Neural crest cell (in vitro differentiated cells): ENCODE data around the gene DEAF1. TPM values are rescaled to one million over a fixed set of nuclear protein-coding genes. Genes with fewer than 3 reads are reported as not detected.

Experiments used
- DNase-seq: peaks from one replicate; pipeline ENCODE4 v3.0.0; 2021; ENCODE audit warnings: low read depth, mixed read lengths, low spot score
- H3K27ac Mint-ChIP-seq: one replicate; pipeline ENCODE4 v1.8.0; 2021; ENCODE audit warnings: mild to moderate bottlenecking, mixed read lengths; ENCODE audit not compliant: unreplicated experiment
- H3K27me3 Mint-ChIP-seq: 2 replicates; pipeline ENCODE4 v1.8.0; 2021; ENCODE audit warnings: low read depth, mild to moderate bottlenecking, mixed read lengths
- H3K36me3 Mint-ChIP-seq: 2 replicates; pipeline ENCODE4 v1.8.0; 2021; ENCODE audit warnings: low read depth, mild to moderate bottlenecking, mixed read lengths
- H3K4me1 Mint-ChIP-seq: 2 replicates; pipeline ENCODE4 v1.8.0; 2021; ENCODE audit warnings: mixed read lengths
- H3K4me3 Mint-ChIP-seq: one replicate; pipeline ENCODE4 v1.8.0; 2021; ENCODE audit warnings: mild to moderate bottlenecking, mixed read lengths
- H3K9me3 Mint-ChIP-seq: 2 replicates; pipeline ENCODE4 v1.8.0; 2021; ENCODE audit warnings: mixed read lengths
- total RNA-seq: library from RNA; stranded (reverse); gene quantifications from 2 replicates; pipeline ENCODE4 v1.2.1, GENCODE V29; 2021
- TF ChIP-seq, protein P1 (sequence below): fragments of 200-600 bp; sonication (generic); conservative IDR thresholded peaks from 2 replicates; pipeline ENCODE4 v1.5.0; 2021; ENCODE audit warnings: antibody characterized with exemption, mild to moderate bottlenecking

Gene DEAF1
- total RNA-seq, 1 donor from 2014 or later = 60.9 TPM

DNA sequence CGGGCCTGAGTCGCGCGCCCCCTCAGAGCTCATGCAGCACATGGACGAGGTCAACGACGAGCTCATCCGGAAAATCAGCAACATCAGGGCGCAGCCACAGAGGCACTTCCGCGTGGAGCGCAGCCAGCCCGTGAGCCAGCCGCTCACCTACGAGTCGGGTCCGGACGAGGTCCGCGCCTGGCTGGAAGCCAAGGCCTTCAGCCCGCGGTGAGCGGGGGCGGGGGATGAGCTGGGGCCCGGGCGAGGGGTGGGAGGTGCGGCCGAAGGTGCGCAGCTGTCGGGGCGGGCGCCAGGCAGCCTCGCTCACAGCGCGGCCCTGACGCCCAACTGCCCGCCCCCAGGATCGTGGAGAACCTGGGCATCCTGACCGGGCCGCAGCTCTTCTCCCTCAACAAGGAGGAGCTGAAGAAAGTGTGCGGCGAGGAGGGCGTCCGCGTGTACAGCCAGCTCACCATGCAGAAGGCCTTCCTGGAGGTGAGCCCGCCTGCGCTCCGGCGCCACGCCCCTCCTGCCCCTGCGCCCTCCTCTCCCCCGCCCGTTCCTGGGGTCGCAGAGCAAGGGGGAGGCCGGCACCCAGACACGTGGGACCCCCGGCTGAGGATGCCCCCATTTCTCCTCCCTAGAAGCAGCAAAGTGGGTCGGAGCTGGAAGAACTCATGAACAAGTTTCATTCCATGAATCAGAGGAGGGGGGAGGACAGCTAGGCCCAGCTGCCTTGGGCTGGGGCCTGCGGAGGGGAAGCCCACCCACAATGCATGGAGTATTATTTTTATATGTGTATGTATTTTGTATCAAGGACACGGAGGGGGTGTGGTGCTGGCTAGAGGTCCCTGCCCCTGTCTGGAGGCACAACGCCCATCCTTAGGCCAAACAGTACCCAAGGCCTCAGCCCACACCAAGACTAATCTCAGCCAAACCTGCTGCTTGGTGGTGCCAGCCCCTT, 31.5 kb upstream of the DEAF1 start:
- H3K4me1 Mint-ChIP-seq = peaks cover 8% of the 10 kb centered on the region
- TF ChIP-seq, protein P1, sequence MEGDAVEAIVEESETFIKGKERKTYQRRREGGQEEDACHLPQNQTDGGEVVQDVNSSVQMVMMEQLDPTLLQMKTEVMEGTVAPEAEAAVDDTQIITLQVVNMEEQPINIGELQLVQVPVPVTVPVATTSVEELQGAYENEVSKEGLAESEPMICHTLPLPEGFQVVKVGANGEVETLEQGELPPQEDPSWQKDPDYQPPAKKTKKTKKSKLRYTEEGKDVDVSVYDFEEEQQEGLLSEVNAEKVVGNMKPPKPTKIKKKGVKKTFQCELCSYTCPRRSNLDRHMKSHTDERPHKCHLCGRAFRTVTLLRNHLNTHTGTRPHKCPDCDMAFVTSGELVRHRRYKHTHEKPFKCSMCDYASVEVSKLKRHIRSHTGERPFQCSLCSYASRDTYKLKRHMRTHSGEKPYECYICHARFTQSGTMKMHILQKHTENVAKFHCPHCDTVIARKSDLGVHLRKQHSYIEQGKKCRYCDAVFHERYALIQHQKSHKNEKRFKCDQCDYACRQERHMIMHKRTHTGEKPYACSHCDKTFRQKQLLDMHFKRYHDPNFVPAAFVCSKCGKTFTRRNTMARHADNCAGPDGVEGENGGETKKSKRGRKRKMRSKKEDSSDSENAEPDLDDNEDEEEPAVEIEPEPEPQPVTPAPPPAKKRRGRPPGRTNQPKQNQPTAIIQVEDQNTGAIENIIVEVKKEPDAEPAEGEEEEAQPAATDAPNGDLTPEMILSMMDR = no peak
- no peaks in the 10 kb centered on the region for H3K9me3 Mint-ChIP-seq
- no peak overlapping the region for H3K27ac Mint-ChIP-seq
- no peak overlapping the region for H3K4me3 Mint-ChIP-seq
- DNase-seq = no peak
- peaks cover 57% of the 10 kb centered on the region for H3K27me3 Mint-ChIP-seq
- H3K36me3 Mint-ChIP-seq = no peaks in the 10 kb centered on the region

DNA sequence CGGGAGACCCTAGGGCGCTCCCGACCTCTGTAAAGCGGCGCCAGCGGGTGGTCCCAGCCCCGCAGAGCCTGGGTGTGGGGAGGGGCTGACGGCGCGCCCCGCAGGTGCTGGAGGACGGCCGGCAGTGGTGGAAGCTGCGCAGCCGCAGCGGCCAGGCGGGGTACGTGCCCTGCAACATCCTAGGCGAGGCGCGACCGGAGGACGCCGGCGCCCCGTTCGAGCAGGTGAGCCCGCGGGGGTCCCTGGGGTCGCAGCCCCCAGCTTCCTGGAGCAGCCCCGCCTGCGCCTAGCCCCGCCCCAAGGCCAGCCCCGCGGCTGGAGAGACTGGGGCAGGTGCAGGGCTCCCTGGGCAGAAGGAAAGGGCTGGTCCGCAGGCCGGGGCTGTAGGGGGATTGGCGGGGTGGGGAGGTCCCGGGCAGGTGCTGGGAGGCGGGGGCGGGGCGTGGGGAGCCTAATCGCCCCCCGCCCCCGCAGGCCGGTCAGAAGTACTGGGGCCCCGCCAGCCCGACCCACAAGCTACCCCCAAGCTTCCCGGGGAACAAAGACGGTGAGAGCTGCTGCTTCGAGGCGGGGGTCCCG, 30.7 kb upstream of the DEAF1 start:
- TF ChIP-seq, protein P1 = no peak
- no peaks in the 10 kb centered on the region for H3K36me3 Mint-ChIP-seq
- peaks cover 8% of the 10 kb centered on the region for H3K4me1 Mint-ChIP-seq
- DNase-seq = no peak
- no peak overlapping the region for H3K4me3 Mint-ChIP-seq
- peaks cover 60% of the 10 kb centered on the region for H3K27me3 Mint-ChIP-seq
- H3K27ac Mint-ChIP-seq = no peak overlapping the region
- H3K9me3 Mint-ChIP-seq = no peaks in the 10 kb centered on the region

DNA sequence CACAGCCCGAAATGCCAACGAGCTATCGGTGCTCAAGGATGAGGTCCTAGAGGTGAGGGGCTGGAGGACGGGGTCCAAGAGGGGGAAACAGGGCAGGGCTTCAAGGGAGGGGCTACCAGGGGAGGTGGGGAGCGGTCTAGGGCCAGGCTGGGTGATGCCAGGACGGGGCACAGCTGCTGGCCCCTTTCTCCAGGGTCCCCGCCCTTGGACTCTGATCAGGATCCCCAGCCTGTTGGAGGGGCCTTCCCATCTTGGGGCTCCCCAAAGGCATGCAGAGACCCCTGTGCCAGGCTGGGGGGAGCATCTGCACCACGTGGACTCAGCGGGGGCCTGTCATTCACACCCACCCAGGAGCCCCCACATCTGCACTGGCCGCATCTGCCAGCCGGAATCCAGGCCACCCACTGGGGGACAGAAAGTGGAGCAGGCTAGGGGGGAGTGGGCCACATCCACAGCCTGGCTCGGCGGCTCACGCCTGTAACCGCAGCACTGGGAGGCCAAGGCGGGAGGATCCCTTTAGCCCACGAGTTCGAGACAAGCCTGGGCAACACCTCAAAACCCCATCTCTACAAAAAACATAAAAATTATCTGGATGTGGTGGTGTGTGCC, 29.9 kb upstream of the DEAF1 start:
- H3K4me3 Mint-ChIP-seq = no peak overlapping the region
- no peak for DNase-seq

DNA sequence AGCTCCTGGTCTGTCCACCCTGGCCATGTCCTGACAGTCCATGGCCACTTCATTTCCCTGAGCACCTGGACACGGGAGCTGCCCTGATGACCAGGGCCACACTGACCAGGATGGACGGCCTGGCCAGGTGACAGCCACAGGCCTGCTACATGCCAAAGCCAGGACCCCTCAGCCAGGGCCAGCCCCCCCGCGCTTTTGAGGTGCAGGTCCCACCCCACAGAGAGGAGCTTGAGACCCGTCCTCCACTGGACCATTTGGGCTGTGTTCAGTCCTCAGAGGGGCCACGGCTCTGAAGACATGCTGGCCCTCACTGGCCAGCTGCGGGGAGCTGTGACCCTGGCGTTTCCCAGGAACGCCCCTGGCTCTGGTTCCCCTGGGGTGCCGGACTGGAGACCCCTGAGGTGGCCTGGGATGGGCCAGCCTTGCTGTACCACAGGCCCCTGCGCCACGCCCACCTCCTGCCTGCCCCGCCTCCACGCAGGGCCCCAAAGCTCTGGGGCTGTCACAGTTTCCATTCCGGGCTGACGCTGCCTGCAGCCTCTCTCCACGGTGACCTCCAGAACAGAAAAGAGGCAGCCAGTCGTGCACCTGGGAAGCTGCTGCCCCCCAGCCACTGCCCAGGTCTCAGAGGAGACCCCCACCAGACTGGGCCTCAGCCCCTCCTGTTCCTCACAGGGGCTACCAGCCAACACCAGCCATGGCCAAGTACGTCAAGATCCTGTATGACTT, 29.2 kb upstream of the DEAF1 start:
- Mint-ChIP-seq H3K9me3 (no peaks in the 10 kb centered on the region), H3K27ac (no peak overlapping the region), H3K4me3 (no peak overlapping the region), H3K36me3 (no peaks in the 10 kb centered on the region), H3K27me3 (peaks cover 65% of the 10 kb centered on the region), H3K4me1 (no peaks in the 10 kb centered on the region)
- no peak for DNase-seq
- TF ChIP-seq, protein P1 = no peak

More for the DNA sequence above, 29.9 kb upstream of the DEAF1 start:
- TF ChIP-seq, protein P1 = no peak
- Mint-ChIP-seq H3K36me3 (no peaks in the 10 kb centered on the region), H3K4me1 (peaks cover 6% of the 10 kb centered on the region), H3K27me3 (peaks cover 64% of the 10 kb centered on the region), H3K9me3 (no peaks in the 10 kb centered on the region), H3K27ac (no peak overlapping the region)
